Panc1 (cell line): Measurements from ENCODE around the gene LRRN4CL. TPM values are rescaled to one million over a fixed set of nuclear protein-coding genes. Genes with fewer than 3 reads are reported as not detected.
A peak's percentile ranks its signal among the peaks of the same experiment; 100 is the strongest.
"Not testable (repeated sequence)": the region's sequence is repeated elsewhere in the genome, so short reads cannot be mapped to it uniquely, and the experiment has no call there.

Experiments
- ATAC-seq: fragments of 200-7000 bp; cut with Tn5 transposase; 2 replicates; pipeline ENCODE4 v1.9.1; 2020; ENCODE audit warnings: mild to moderate bottlenecking, moderate library complexity
- BruUV-seq: library from RNA; stranded (reverse); fragments of 400-500 nt; replicated peaks from 2 replicates; lab custom pipeline; 2021; lab: Mats Ljungman, UMichigan
- CTCF ChIA-PET: fragments of 300-600 bp; sonication (Branson Sonifier 250); formaldehyde crosslinking; loops from one replicate; lab custom pipeline; 2022; ENCODE audit warnings: antibody characterized with exemption; lab: Charles Lee
- POLR2A ChIA-PET: fragments of 300-600 bp; sonication (Branson Sonifier 250); formaldehyde crosslinking; loops from one replicate; lab custom pipeline; 2022; ENCODE audit warnings: antibody characterized with exemption; lab: Charles Lee
- DNase-seq: peaks from one replicate; pipeline ENCODE4 v3.0.0-alpha.2; 2010; ENCODE audit warnings: low read depth, low spot score
- H3K27ac ChIP-seq: 2 replicates; pipeline ENCODE4 v1.5.1; 2011; ENCODE audit warnings: mild to moderate bottlenecking, low read length, inconsistent platforms
- H3K27me3 ChIP-seq: fragments of 200-500 bp; sonication (Bioruptor generic); 2 replicates; pipeline ENCODE4 v1.6.0; 2014; ENCODE audit warnings: low read length, inconsistent platforms; ENCODE audit not compliant: control insufficient read depth, insufficient read depth
- H3K36me3 ChIP-seq: fragments of 200-500 bp; sonication (Bioruptor generic); 2 replicates; pipeline ENCODE4 v1.5.1; 2014; ENCODE audit warnings: inconsistent platforms, mild to moderate bottlenecking, low read length, moderate library complexity; ENCODE audit not compliant: control insufficient read depth, insufficient read depth
- H3K4me1 ChIP-seq: 2 replicates; pipeline ENCODE4 v1.5.1; 2011; ENCODE audit warnings: inconsistent platforms, mild to moderate bottlenecking, low read length, moderate library complexity; ENCODE audit not compliant: control insufficient read depth, insufficient read depth
- H3K4me3 ChIP-seq, 2 experiments: 2 replicates each; pipeline ENCODE4 v1.5.1; 2011 to 2012; ENCODE audit warnings: low read depth in 2 of 2, low read length in 2 of 2, mild to moderate bottlenecking in 2 of 2, inconsistent platforms in 1 of 2, moderate library complexity in 1 of 2
- H3K9me3 ChIP-seq: fragments of 200-500 bp; sonication (Bioruptor generic); 2 replicates; pipeline ENCODE4 v1.5.1; 2014; ENCODE audit warnings: low read depth, mild to moderate bottlenecking, inconsistent platforms, low read length, moderate library complexity; ENCODE audit not compliant: control insufficient read depth, insufficient read depth
- POLR2AphosphoS5 ChIP-seq: IDR thresholded peaks from 2 replicates; pipeline ENCODE4 v1.6.1; 2012; ENCODE audit warnings: mild to moderate bottlenecking, low read depth, low read length, moderate library complexity
- REST ChIP-seq, 2 experiments: IDR thresholded peaks; 2 replicates each; pipeline ENCODE4 v1.6.1; 2011 to 2012; ENCODE audit warnings: low read depth in 2 of 2, control low read depth in 1 of 2, low read length in 1 of 2, mild to moderate bottlenecking in 1 of 2, moderate library complexity in 1 of 2; ENCODE audit not compliant: insufficient read depth in 1 of 2
- SIN3A ChIP-seq: IDR thresholded peaks from 2 replicates; pipeline ENCODE4 v1.6.1; 2012; ENCODE audit warnings: low read depth, mild to moderate bottlenecking, low read length, moderate library complexity, borderline replicate concordance; ENCODE audit not compliant: insufficient read depth
- TCF7L2 ChIP-seq: IDR thresholded peaks from 2 replicates; pipeline ENCODE4 v1.6.1; 2011; ENCODE audit warnings: mild to moderate bottlenecking, low read depth, low read length, inconsistent platforms
- in situ Hi-C: cut with HindIII; loops from 2 replicates; pipeline ENCODE4 v1.10.0; 2016; ENCODE audit warnings: low sequenced_read_pairs, low pct_unique_long_range_greater_than_20kb
- intact Hi-C: fragments of 100-400 bp; cut with micrococcal nuclease; formaldehyde crosslinking; loops from one replicate; pipeline ENCODE4 v1.10.0; 2022; ENCODE audit not compliant: unreplicated experiment
- total RNA-seq: library from RNA; stranded (reverse); gene quantifications from one replicate; pipeline ENCODE4 v1.2.1, GENCODE V29; 2021; ENCODE audit not compliant: unreplicated experiment
- TF ChIP-seq, protein P1 (sequence below): fragments of 450-650 bp; IDR thresholded peaks from 2 replicates; pipeline ENCODE4 v1.5.1; 2017; ENCODE audit warnings: mild to moderate bottlenecking

The LRRN4CL gene
- total RNA-seq, 1 experiment from 2014 or later: 0.13 TPM

- H3K27me3 ChIP-seq: no peaks in the 10 kb centered on the region
- POLR2A ChIA-PET: interaction anchor here (0.6 kb wide), 1 partner anchor 136 kb away, joined by 3 read pairs; no protein-coding TSS in a partner anchor
- ATAC-seq (peak; percentile 85), DNase-seq (peak; percentile 46)
- H3K27ac ChIP-seq: no peak overlapping the region
- H3K9me3 ChIP-seq: no peaks in the 10 kb centered on the region
- no peaks in the 10 kb centered on the region for H3K4me1 ChIP-seq
- CTCF ChIA-PET: interaction anchor here (0.7 kb wide), 1 partner anchor 76 kb away, joined by 6 read pairs; no protein-coding TSS in a partner anchor
- H3K36me3 ChIP-seq: no peaks in the 10 kb centered on the region
- H3K4me3 ChIP-seq: no peak overlapping the region
- intact Hi-C loops: no loop called here
- BruUV-seq: no TSS peak
- no peak for TF ChIP-seq TCF7L2
- TF ChIP-seq, protein P1, sequence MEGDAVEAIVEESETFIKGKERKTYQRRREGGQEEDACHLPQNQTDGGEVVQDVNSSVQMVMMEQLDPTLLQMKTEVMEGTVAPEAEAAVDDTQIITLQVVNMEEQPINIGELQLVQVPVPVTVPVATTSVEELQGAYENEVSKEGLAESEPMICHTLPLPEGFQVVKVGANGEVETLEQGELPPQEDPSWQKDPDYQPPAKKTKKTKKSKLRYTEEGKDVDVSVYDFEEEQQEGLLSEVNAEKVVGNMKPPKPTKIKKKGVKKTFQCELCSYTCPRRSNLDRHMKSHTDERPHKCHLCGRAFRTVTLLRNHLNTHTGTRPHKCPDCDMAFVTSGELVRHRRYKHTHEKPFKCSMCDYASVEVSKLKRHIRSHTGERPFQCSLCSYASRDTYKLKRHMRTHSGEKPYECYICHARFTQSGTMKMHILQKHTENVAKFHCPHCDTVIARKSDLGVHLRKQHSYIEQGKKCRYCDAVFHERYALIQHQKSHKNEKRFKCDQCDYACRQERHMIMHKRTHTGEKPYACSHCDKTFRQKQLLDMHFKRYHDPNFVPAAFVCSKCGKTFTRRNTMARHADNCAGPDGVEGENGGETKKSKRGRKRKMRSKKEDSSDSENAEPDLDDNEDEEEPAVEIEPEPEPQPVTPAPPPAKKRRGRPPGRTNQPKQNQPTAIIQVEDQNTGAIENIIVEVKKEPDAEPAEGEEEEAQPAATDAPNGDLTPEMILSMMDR: peak; percentile 90
- in situ Hi-C loops: no loop called here
Observed at GRCh38 chr11:62694455-62695167, 5.3 kb upstream of the LRRN4CL start.

DNA sequence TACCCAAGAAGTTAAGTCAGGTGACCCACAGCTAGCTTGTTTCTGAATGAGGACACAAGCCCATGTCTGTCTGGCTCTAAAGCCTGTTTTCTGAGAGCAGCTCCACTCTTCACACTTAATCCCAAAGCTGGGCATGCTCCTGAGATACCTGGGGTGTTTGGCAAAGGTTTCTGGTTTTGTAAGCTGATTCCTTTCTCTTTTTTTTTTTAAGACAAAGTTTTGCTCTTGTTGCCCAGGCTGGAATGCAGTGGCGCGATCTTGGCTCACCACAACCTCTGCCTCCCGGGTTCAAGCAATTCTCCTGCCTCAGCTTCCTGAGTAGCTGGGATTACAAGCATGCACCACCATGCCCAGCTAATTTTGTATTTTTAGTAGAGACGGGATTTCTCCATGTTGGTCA is 4.3 kb upstream of the LRRN4CL start:
- intact Hi-C loops, in situ Hi-C loops, ATAC-seq: not testable (repeated sequence)

GRCh38 chr11:62688491-62688890 is 839 bp downstream of the LRRN4CL start:
- CTCF ChIA-PET: no interaction called here
- no peaks in the 10 kb centered on the region for H3K36me3 ChIP-seq
- intact Hi-C loops: no loop called here

More for the DNA sequence above, 4.3 kb upstream of the LRRN4CL start:
- CTCF ChIA-PET: interaction anchor here (0.7 kb wide), 1 partner anchor 16 kb away, joined by 4 read pairs; no protein-coding TSS in a partner anchor
- H3K27ac ChIP-seq, H3K9me3 ChIP-seq, BruUV-seq, H3K4me3 ChIP-seq, POLR2A ChIA-PET, H3K27me3 ChIP-seq, H3K36me3 ChIP-seq, DNase-seq, H3K4me1 ChIP-seq: not testable (repeated sequence)

More at GRCh38 chr11:62688491-62688890, 839 bp downstream of the LRRN4CL start:
- no peak overlapping the region for H3K27ac ChIP-seq
- DNase-seq (no peak), ATAC-seq (no peak)
- H3K4me3 ChIP-seq: no peak overlapping the region
- no TSS peak for BruUV-seq
- TF ChIP-seq SIN3A (no peak), POLR2AphosphoS5 (no peak), REST (IDR thresholded peaks at IDR 0.05; ENCODE audit: insufficient read depth in 1 of 2, low read depth in 2 of 2, low read length in 1 of 2) (no peak), TCF7L2 (no peak)
- TF ChIP-seq, protein P1: no peak
- H3K27me3 ChIP-seq: no peaks in the 10 kb centered on the region
- POLR2A ChIA-PET: interaction anchor here (0.5 kb wide), 1 partner anchor 208 kb away, joined by 3 read pairs; no protein-coding TSS in a partner anchor
- no peaks in the 10 kb centered on the region for H3K9me3 ChIP-seq
- in situ Hi-C loops: no loop called here
- H3K4me1 ChIP-seq: no peaks in the 10 kb centered on the region
